ENCODE data around the gene OR10AD1.
A peak's percentile ranks its signal among the peaks of the same experiment; 100 is the strongest.

DNA sequence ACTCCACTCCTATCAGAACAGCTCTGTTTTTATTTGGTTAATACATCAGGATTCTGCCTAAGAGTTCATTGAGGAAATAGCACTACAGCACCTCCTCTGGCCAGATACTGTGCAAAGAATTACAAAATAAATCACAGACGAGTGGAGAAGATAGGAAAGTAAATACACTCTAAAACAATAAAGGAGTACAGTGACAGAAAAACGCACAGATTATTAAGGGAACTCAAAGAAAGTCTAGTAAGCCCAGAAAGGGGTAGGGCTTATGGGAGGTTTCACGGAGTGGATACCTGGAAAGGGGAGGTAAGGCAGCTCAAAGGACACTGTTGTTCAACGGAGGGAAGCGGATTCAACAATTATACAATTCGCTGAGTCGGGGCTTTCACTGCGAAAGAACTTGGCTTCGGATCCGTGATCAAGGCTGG lies 5.5 kb downstream of the OR10AD1 start:
- TF ChIP-seq POLR2AphosphoS5 (IDR thresholded peaks at IDR 0.05; ENCODE audit: low read length) (no peak), NFYB (IDR thresholded peaks at IDR 0.05; ENCODE audit: insufficient read depth, low read depth, low read length) (no peak), POLR2A (IDR thresholded peaks at IDR 0.05; ENCODE audit: low read depth, low read length) (no peak), ZNF217 (IDR thresholded peaks at IDR 0.05) (no peak), ZZZ3 (IDR thresholded peaks at IDR 0.05; ENCODE audit: control insufficient read depth, insufficient read length, low read depth) (no peak), ZSCAN29 (IDR thresholded peaks at IDR 0.05) (no peak), ATF7 (IDR thresholded peaks at IDR 0.05; ENCODE audit: low read depth) (no peak), EGR1 (IDR thresholded peaks at IDR 0.05; ENCODE audit: borderline replicate concordance in 1 of 2, low read depth in 2 of 2, low read length in 2 of 2) (no peak), NRF1 (conservative IDR thresholded peaks at IDR 0.05; ENCODE audit: low read depth, low read length) (no peak)
- TF ChIP-seq, protein P1, sequence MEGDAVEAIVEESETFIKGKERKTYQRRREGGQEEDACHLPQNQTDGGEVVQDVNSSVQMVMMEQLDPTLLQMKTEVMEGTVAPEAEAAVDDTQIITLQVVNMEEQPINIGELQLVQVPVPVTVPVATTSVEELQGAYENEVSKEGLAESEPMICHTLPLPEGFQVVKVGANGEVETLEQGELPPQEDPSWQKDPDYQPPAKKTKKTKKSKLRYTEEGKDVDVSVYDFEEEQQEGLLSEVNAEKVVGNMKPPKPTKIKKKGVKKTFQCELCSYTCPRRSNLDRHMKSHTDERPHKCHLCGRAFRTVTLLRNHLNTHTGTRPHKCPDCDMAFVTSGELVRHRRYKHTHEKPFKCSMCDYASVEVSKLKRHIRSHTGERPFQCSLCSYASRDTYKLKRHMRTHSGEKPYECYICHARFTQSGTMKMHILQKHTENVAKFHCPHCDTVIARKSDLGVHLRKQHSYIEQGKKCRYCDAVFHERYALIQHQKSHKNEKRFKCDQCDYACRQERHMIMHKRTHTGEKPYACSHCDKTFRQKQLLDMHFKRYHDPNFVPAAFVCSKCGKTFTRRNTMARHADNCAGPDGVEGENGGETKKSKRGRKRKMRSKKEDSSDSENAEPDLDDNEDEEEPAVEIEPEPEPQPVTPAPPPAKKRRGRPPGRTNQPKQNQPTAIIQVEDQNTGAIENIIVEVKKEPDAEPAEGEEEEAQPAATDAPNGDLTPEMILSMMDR (IDR thresholded peaks at IDR 0.05 in 2 of 3, conservative IDR thresholded peaks at IDR 0.05 in 1 of 3; ENCODE audit: control insufficient read depth in 2 of 3, extremely low read depth in 1 of 3, insufficient read depth in 1 of 3, low read depth in 3 of 3, low read length in 3 of 3), result peak; percentile 40 to 61 (median 52); a peak in 5 of 6 replicates
- TF ChIP-seq, protein P2, sequence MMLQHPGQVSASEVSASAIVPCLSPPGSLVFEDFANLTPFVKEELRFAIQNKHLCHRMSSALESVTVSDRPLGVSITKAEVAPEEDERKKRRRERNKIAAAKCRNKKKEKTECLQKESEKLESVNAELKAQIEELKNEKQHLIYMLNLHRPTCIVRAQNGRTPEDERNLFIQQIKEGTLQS (IDR thresholded peaks at IDR 0.05; ENCODE audit: borderline replicate concordance, extremely low read depth, low read depth, low read length), result no peak
- TF ChIP-seq, protein P3, sequence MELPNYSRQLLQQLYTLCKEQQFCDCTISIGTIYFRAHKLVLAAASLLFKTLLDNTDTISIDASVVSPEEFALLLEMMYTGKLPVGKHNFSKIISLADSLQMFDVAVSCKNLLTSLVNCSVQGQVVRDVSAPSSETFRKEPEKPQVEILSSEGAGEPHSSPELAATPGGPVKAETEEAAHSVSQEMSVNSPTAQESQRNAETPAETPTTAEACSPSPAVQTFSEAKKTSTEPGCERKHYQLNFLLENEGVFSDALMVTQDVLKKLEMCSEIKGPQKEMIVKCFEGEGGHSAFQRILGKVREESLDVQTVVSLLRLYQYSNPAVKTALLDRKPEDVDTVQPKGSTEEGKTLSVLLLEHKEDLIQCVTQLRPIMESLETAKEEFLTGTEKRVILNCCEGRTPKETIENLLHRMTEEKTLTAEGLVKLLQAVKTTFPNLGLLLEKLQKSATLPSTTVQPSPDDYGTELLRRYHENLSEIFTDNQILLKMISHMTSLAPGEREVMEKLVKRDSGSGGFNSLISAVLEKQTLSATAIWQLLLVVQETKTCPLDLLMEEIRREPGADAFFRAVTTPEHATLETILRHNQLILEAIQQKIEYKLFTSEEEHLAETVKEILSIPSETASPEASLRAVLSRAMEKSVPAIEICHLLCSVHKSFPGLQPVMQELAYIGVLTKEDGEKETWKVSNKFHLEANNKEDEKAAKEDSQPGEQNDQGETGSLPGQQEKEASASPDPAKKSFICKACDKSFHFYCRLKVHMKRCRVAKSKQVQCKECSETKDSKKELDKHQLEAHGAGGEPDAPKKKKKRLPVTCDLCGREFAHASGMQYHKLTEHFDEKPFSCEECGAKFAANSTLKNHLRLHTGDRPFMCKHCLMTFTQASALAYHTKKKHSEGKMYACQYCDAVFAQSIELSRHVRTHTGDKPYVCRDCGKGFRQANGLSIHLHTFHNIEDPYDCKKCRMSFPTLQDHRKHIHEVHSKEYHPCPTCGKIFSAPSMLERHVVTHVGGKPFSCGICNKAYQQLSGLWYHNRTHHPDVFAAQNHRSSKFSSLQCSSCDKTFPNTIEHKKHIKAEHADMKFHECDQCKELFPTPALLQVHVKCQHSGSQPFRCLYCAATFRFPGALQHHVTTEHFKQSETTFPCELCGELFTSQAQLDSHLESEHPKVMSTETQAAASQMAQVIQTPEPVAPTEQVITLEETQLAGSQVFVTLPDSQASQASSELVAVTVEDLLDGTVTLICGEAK (IDR thresholded peaks at IDR 0.05; ENCODE audit: borderline replicate concordance), result 0 out of 2 replicates have a peak, but pooled peaks have one; percentile 25
